PFSK-1 (cell line): ENCODE measurements around the gene PCDHGA1.

ENCODE experiments used
- FOXP2 ChIP-seq: optimal IDR thresholded peaks from 2 replicates; pipeline ENCODE3; 2011; ENCODE audit warnings: borderline replicate concordance, control low read depth, inconsistent platforms; ENCODE audit not compliant: insufficient read depth; ENCODE audit errors: extremely low read length, extremely low read depth
- POLR2AphosphoS5 ChIP-seq: IDR thresholded peaks from 2 replicates; pipeline ENCODE4 v1.6.1; 2012; ENCODE audit warnings: low read depth, mild to moderate bottlenecking, control low read depth, low read length, moderate library complexity
- SIN3A ChIP-seq: IDR thresholded peaks from 2 replicates; pipeline ENCODE4 v1.6.1; 2012; ENCODE audit warnings: mild to moderate bottlenecking, low read length, moderate library complexity, borderline replicate concordance; ENCODE audit not compliant: insufficient read depth
- TAF1 ChIP-seq: IDR thresholded peaks from 2 replicates; pipeline ENCODE4 v1.6.1; 2012; ENCODE audit warnings: low read length, control low read depth, borderline replicate concordance; ENCODE audit not compliant: insufficient read depth
- TF ChIP-seq, protein P1 (sequence below), 2 experiments: IDR thresholded peaks; 2 replicates each; pipeline versions ENCODE4 v1.6.1 to v1.8.0; 2011 to 2012; ENCODE audit warnings: low read depth in 2 of 2, low read length in 2 of 2, control low read depth in 1 of 2, inconsistent platforms in 1 of 2, mild to moderate bottlenecking in 1 of 2, moderate library complexity in 1 of 2; ENCODE audit not compliant: insufficient read depth in 1 of 2

Gene PCDHGA1

GRCh38 chr5:141519605-141520565 is 189.6 kb downstream of the PCDHGA1 start:
- no peak for TF ChIP-seq POLR2AphosphoS5
- no peak for TF ChIP-seq TAF1

DNA sequence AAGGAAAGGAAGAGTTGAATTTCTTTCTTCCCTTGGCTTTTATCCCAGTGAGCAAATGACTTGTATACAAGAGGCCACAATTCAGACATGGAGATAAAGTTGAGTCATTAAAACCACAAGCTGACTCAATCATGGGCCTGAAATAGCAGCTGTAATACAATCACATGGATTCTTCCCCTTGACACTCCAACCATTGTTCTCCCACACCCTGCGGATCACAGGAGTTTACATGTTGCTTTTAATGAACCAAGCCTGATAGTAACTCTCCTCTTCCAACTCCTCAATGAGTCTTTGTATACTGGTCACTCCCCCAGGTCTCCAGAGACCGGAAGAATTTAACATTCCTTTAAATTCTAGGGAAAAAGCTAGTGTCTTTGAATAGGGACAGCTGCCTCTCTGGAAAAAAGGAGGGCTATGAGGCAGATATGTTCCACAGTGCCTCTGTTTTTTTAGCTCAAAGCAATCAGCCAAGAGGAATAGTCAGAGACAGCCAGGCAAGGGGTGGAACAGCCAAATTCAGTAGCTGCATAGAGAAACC is 191.0 kb downstream of the PCDHGA1 start:
- TF ChIP-seq FOXP2 (peak; percentile 74), SIN3A (peak; percentile 69; the same call in 1 of the 2 replicates), POLR2AphosphoS5 (peak; percentile 80), TAF1 (no peak)
- TF ChIP-seq, protein P1, sequence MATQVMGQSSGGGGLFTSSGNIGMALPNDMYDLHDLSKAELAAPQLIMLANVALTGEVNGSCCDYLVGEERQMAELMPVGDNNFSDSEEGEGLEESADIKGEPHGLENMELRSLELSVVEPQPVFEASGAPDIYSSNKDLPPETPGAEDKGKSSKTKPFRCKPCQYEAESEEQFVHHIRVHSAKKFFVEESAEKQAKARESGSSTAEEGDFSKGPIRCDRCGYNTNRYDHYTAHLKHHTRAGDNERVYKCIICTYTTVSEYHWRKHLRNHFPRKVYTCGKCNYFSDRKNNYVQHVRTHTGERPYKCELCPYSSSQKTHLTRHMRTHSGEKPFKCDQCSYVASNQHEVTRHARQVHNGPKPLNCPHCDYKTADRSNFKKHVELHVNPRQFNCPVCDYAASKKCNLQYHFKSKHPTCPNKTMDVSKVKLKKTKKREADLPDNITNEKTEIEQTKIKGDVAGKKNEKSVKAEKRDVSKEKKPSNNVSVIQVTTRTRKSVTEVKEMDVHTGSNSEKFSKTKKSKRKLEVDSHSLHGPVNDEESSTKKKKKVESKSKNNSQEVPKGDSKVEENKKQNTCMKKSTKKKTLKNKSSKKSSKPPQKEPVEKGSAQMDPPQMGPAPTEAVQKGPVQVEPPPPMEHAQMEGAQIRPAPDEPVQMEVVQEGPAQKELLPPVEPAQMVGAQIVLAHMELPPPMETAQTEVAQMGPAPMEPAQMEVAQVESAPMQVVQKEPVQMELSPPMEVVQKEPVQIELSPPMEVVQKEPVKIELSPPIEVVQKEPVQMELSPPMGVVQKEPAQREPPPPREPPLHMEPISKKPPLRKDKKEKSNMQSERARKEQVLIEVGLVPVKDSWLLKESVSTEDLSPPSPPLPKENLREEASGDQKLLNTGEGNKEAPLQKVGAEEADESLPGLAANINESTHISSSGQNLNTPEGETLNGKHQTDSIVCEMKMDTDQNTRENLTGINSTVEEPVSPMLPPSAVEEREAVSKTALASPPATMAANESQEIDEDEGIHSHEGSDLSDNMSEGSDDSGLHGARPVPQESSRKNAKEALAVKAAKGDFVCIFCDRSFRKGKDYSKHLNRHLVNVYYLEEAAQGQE (IDR thresholded peaks at IDR 0.05; ENCODE audit: insufficient read depth in 1 of 2, low read depth in 2 of 2, low read length in 2 of 2), result peak in 1 of 2 experiments; percentile 57; a peak in 1 of 4 replicates

DNA sequence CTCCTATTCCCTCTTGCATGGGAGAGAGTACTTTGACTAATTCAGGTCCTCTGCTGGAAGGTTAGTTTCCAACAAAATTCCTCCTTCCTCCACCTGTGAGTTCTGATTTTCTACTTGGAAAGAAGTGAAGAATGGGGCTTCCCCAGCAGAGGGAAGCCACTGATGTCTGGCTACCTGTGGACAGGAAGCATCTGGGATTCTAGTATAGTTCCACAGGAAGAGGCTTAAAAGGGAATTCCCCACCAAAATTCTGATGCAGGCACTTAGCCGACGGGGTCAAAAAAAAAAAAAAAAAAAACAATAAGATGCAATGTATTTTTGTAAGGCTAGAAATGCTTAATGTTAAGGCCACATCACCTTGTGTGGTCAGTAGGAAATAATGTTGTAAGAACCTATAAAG is 192.0 kb downstream of the PCDHGA1 start:
- no peak for TF ChIP-seq FOXP2

- TF ChIP-seq FOXP2 (no peak), SIN3A (no peak)
Observed at GRCh38 chr5:141523991-141524390, 193.7 kb downstream of the PCDHGA1 start.

- TF ChIP-seq FOXP2, result peak; percentile 95
- TF ChIP-seq SIN3A, result peak; percentile 50; the same call in 1 of the 2 replicates
- TF ChIP-seq, protein P1 (IDR thresholded peaks at IDR 0.05; ENCODE audit: insufficient read depth in 1 of 2, low read depth in 2 of 2, low read length in 2 of 2), result 0 out of 4 replicates have a peak, but pooled peaks of 1 of the 2 experiments have one; percentile 13
- peak; percentile 39; the same call in 1 of the 2 replicates for TF ChIP-seq TAF1
- TF ChIP-seq POLR2AphosphoS5, result peak; percentile 24; the same call in 1 of the 2 replicates
Observed at GRCh38 chr5:141524604-141525597, 194.6 kb downstream of the PCDHGA1 start.

GRCh38 chr5:141525653-141526052 is 195.3 kb downstream of the PCDHGA1 start:
- TF ChIP-seq FOXP2 (no peak), POLR2AphosphoS5 (no peak), SIN3A (no peak), TAF1 (no peak)
- TF ChIP-seq, protein P1 (IDR thresholded peaks at IDR 0.05; ENCODE audit: insufficient read depth in 1 of 2, low read depth in 2 of 2, low read length in 2 of 2), result no peak
